ENCODE results near the gene PGBD2.
"Not testable (repeated sequence)": the region's sequence is repeated elsewhere in the genome, so short reads cannot be mapped to it uniquely, and the experiment has no call there.

Gene PGBD2, protein sequence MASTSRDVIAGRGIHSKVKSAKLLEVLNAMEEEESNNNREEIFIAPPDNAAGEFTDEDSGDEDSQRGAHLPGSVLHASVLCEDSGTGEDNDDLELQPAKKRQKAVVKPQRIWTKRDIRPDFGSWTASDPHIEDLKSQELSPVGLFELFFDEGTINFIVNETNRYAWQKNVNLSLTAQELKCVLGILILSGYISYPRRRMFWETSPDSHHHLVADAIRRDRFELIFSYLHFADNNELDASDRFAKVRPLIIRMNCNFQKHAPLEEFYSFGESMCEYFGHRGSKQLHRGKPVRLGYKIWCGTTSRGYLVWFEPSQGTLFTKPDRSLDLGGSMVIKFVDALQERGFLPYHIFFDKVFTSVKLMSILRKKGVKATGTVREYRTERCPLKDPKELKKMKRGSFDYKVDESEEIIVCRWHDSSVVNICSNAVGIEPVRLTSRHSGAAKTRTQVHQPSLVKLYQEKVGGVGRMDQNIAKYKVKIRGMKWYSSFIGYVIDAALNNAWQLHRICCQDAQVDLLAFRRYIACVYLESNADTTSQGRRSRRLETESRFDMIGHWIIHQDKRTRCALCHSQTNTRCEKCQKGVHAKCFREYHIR

DNA sequence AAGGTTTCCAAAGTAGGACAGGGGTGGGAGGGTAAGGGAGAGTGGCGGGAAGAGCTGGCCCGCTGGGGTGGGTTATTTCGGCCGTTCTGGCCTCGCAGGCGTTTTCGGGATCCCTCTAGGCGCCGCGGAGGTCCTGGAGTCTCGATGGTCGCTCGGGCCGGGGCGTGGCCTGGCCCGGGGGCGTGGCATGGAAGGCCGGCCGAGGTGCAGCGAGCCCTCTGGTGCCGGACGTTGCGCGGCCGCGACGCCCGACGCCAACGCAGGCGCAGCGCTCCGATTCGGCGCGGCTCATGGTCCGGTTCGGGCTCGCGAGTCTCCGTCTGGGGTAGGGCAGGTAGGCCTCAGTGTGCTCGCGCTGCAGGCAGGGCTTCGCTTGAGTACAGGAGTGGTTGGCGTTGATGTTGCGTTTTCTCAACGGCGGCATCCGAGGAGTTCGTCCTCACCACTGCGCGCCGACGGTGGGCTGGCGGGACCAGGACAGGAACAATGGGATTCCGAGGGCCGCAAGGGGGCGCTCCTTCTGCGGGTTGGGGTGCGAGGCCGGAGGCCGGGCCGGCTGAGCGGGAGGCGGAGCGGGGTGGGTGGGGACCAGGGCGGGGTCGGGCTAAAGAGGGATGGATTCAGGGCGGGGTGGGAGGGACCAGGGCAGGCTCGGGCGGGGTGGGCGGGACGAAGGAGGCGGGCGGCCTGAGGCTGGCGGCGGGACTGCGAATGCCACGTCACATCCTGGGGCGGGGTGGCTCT is at the start of gene PGBD2:
Gene PGBD2, plus strand, starts transcription at position 227 of the 744 bp plus-strand sequence. CDS start 7,628 bp downstream, outside the sequence.
- peak; percentile 96 for DNase-seq (ENCODE audit: low read depth)

DNA sequence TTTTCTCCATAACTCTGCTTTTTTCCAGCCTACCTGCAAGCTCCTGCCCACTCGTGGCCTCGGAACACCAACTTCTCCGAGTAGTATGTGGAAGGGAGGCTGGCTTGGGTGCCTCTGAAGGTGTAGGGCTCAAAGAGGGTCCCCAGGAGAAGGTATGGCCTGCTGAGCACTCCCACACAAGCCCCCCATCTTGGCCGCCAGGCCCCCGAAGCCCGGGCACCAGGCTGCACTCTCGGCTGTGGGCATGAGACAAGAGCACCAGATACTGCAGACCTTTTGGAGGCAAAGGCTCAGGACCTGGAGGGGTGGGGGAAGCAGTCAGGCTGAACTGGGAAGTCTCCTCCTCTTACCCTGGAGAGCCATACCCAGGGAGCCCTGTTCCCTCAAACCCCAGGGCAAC is 48.8 kb upstream of the PGBD2 start:
- no peak for DNase-seq (ENCODE audit: low read depth)

DNA sequence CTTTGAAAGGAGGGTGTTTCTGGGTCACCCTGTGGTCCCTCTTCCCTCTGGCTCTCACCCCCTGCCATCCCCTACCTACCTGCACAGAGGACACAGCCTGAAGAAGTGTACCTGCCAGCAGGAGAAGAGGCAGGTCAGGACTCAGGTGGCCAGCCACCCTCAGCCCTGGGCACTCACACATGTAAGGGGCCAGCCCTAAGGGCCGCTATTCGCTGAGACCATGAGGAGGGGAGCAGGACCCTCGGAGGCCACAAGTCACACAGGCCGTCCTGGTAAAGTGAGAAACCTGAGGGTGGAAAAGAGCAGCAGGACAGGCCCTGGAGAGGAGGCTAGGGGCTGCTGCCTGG is 48.3 kb upstream of the PGBD2 start:
- DNase-seq (ENCODE audit: low read depth) = no peak

DNA sequence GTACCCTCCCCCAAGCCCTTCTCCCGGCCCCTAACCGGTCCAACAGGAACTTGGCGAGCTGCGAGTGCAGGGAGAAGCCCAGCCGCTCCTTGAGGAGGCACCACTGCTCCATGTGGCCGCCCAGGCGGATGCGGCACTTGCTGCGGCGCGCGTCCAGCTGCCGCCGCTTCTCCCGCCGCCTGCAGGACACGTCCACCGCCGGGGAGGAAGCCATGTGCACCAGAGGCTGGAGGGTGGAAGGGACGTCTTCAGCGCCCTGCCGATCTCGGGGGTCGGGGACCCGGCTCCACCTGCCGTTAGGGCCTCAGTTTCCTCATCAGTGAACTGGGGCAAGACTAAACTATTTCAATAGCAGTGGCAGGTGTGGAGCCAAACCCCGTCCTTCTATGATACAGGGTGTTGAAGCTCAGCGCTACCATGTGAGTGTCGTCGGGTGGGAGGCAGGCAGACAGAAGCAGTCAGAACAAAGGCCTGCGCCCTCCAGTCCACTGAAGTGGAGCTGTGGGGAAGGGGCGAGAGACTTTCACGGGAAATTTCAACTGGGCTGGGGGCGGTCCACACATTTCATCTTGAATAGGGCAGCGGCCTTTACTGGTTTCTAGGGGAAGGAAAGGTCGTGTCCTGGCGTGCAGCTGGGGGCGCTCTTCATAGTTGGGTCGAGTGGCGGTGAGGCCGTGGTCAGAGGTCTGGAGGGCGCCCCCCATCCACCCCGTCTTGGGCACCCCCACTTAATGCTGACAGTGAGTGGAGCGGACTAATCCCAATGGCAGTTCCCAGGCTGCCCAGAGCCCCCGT is 47.7 kb upstream of the PGBD2 start:
- DNase-seq (ENCODE audit: low read depth) = peak; percentile 37

DNA sequence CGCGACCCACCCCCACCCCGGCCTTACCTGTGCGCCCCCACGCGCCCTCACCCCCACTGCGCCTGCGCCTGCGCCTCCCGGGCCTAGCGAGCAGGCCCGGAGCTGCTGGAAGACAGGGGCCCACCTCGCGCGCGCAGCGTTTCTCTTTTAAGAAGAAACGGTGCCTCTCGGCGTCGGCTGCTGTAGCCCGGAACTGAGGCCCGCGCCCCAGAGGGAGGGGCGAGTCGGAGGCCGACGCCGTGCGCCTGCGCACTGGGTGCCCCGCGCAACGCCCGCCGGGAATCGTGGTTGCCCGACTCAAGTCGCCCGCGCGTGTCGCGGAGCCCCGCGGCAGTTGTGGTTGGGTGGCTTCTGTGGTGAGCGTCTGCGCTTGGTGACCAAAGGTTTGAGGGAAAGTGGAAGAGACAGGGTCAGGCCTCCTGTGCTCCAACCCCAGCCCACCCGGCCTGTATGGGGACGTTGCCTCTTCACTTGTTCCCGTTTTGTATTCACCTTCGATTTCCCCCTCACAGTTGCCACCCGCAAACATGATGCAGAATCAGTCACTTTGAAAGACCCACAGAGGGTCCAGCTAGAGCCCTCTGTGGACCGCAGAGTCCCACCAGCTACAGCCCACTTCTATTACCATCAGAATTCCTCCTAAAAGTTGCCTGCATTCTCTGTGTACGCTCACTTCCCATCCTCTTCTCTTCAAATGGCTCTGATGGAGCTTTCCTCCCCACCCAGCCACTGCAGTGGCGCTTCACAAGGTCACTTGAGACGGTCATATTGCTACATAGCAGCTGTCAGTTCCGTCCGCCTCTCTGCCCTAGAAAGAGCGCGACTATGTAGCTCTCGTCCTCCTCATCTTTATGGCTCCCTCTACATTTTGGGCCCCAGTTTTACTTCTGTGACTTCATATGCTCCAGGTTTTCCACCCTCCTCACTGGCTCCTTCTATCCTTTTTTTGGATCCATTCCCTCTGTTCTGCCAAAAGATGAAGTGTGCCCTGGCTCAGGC is 46.8 kb upstream of the PGBD2 start, which contains the start of gene ZNF692:
Gene ZNF692, minus strand, starts transcription at position 195 of the 999 bp plus-strand sequence. CDS start 776 bp downstream, outside the sequence.
- DNase-seq (ENCODE audit: low read depth) = peak; percentile 96

DNA sequence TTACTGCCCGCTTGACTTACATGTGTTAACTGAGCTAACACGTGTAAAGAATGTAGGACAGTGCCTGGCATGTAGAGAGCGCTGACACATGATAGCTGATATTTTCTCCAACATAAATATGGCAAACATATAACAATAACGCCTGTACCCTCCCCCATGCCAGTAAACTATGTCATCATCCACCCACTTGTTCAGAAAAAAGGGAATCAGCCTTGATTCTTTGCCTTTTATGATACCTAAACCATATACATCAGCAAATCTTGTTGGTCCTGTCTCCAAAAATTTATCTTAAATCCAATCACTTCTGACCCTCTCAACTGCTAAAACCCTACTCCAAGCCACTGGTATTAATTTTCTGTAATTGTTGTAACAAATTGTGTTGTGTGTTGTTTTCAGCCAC is 46.0 kb upstream of the PGBD2 start:
- no peak for DNase-seq (ENCODE audit: low read depth)

DNA sequence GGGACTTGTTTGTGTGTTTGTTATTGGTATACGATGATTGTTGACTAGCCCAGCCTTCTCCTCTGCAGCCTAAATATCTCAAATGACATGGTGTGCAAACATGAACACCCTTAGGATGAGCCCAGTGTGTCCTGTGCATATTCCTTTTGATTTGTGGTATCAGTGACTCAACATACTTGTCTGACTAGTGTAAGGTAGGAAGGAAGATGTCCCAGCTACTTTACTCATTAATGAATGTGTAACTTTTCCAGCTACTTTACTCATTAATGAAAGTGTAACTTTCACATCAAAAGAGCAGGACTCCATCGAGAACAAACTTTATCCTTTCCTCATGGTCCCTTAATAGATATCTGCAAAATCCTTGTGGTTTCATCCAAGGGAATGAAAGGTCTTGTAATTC is 44.4 kb upstream of the PGBD2 start:
- no peak for DNase-seq (ENCODE audit: low read depth)

DNA sequence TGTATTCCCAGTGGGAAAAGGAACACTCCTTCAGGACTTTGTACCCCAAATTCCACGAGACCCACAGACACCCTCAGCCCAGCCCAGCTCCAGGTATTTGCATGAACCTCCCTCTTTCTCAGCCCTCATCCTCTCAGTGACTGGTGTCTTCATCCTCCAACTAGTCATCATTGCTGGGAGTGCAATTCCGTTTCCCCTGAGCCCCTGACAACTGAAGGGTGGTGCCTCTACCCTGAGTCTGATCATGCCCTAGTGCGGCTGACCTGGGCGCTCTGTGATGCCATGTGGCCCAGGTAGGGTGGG is 43.4 kb upstream of the PGBD2 start:
- no peak for DNase-seq (ENCODE audit: low read depth)

DNA sequence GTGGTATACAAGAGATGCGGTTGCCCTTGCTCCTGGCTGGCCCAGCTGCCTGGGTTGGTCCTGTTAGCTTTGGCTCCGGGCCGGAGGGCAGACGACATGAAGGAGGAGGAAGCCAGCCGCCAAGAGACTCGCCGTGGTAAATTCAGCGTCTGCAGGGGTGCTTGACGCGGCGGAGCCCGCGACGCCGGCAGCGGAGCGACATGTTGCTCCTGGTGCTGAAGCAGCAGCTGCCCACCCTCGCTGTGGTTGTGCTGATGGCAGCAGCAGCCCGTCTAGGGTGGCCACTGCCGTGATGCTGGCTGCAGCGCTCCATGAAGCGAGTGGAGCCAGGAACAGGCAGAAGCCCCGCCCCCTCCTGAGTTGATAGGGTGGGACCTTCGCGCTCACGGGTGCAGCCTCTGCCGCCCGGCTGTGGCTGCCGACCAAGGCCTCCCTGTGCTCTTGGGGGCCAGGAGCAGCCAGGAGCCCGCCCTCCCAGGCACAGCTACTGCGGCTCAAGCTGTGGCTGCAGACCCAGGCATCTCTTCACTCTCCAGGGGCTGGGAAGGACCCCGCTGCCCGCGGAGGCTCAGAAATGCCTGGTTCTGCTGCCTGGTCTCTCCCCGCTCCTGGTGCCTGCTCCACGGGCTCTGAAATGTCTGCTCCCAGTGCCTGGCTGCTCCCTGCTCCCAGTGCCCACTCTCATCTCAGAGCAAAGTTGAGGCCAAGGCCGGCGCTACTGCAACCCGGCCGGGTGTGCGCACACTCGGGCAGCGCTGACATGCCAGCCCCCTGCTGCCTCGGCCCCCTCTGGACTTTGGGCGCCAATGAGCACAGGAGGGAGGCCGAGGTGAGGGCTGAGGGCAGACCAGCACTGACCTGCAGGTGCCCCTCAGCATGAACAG is 42.8 kb upstream of the PGBD2 start:
- DNase-seq (ENCODE audit: low read depth) = peak; percentile 74

DNA sequence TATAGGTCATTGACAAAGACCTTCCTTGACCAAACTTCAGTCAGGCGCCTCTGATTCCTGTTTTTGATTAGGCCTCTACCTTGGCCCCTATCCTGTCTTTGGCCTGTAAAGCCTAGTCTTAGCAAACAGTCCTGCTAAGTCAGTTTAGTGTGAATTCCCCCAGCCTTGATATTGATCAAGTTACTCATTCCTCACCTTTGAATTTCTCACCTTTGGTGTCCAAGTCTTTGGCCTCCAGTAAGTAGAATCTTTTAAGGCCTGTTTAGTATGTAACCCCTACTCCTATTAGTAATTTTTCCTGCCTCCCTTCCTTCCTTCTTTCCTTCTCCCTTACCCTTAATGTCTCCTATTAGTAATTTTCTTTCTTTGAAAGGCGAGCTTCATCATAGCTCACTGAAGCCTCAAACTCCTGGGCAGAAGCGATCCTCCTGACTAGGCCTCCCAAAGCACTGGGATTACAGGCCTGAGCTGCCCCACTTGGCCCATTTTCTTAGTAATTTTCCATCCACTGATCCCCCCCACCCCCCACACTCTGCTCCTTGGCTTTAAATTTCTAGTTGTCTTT is 34.1 kb upstream of the PGBD2 start:
- no peak for DNase-seq (ENCODE audit: low read depth)

DNA sequence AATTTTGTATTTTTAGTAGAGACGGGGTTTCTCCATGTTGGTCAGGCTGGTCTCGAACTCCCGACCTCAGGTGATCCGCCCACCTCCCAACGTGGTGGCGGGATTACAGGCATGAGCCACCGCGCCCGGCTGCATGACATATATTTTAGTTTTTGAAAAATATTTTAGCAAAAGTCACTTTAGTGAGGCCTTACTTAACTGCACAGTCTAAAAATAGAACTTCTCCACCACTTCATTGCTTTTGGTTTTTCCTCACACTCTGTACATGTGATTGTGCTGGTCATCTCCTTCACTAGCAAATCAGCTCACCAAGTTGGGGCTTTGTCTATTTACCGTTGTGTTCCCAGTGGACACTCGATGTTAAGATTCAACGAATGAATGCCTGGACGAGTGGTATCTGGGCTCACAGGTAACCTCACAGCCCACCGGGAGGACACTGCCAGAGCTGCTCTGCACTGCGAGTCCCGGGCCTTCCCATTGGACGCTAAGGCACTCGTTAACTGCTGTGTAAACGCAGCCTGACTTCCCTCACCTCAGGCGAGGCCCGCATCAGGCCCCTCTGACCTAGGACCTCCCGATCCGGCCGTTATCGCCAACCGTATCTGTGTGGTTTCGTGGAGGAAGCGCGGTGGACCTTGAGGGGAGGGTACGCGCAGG is 33.2 kb upstream of the PGBD2 start:
- peak; percentile 59 for DNase-seq (ENCODE audit: low read depth)

DNA sequence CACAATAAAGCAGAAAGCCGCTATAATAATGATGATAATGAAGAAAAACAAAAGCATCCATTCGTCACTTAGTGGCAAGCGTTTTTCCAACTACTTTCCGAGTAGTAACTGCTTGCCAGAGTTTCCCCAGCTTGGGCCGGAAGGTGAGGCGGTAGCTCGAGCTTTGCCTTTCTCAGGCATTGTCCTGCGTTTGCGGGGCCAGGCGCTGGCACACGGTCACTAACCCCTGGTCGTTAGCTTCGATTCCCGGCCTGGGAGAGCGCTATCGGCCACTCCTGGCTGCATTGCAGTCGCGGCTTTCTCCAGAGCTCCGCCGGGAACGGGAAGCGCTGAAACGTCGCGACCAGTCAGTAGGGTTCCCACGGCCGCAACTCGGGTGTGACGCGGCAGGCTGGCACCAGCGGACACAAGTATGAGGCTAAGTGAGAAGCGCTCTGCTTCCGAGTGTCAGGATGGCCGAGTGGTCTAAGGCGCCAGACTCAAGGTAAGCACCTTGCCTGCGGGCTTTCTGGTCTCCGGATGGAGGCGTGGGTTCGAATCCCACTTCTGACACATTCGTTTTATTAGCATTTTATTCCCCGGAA is 32.5 kb upstream of the PGBD2 start:
- peak; percentile 95 for DNase-seq (ENCODE audit: low read depth)

DNA sequence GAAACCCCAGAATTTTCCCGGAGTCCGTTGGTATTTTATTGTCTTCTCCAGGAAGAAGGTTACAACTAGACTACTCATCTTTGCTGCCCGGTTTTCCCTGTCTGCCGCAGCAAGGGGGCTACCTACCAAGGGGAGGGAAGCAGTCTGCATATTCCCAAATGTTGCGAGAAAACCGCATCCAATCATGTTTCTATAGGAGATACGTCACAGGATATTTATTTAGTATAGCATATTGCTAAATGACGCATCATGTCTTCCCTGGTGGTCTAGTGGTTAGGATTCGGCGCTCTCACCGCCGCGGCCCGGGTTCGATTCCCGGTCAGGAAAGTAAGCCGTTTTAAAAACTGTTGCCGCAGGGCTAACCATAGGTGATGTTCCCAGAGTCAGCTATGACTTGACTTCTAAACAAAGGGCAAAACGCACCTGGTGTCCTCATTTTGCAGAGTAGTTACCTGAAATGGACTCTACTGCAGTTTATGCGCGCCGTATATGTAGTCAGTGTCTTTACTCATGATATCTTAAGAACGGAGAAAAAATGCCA is 32.0 kb upstream of the PGBD2 start:
- peak; percentile 77 for DNase-seq (ENCODE audit: low read depth)

DNA sequence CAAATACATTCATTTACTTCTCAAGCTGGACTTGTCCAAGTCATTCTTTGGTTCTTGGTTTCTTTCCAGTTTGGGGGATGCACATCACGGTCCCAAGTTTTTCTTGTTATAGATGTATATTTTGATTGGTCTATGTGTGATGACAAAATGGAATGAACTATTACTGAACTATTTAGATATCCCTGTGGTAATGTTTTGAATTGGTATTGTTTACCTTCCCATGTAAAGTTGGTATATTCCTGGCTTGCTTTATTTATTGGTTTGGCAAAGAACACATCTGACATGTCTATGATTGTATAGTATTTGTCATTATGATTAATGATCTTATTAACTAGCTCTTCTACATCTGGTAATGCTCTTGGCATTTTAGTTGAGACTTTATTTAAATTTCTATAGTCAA is 24.8 kb upstream of the PGBD2 start:
- DNase-seq (ENCODE audit: low read depth) = no peak

DNA sequence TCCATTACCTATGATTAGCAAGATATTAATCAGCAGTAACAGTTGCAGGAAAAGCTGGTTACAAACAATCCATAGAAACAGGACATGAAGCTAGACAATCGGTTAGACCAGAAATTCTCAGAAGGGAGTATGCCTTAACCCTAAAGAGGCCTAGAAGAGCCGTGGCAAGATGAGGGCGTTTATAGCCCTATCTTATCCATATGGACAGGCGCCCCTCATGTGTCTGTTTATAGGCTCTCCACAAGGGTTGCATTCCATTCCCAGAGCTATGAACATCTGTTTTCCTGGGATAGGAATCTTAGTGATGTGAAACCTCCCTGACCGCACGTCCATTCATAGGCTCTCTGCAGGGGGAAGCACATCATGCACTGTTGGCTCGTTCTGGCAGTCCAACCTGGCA is 23.6 kb upstream of the PGBD2 start:
- DNase-seq (ENCODE audit: low read depth) = not testable (repeated sequence)

DNA sequence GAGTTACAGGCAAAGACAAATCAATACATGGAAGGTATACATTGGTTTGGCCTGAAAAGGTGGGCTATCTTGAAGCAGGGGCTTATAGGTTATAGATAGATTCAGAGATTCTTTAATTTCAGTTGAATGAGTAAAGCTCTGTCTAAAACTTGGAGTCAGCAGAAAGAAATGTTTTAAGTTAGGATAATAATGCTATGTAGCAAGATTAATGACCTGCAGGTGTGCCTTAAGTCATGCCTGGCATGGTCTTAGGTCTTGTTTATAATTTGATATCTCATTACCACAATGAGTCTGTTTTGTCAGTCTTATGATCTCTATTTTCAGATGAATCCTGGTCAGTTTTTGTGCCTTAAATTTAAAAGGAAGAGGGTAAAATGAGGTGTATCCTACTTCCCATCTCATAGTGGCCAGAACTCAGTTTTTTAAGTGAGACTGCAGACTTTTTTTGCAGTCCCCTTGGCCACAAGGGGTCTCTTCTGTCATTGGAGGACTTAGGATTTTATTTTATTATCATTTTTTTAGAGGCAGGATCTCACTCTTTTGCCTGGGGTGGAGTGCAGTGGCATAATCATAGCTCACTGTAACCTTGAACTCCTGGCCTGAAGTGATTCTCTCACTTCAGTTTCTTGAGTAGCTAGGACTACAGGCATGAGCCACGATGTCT is 21.3 kb upstream of the PGBD2 start:
- no peak for DNase-seq (ENCODE audit: low read depth)

DNA sequence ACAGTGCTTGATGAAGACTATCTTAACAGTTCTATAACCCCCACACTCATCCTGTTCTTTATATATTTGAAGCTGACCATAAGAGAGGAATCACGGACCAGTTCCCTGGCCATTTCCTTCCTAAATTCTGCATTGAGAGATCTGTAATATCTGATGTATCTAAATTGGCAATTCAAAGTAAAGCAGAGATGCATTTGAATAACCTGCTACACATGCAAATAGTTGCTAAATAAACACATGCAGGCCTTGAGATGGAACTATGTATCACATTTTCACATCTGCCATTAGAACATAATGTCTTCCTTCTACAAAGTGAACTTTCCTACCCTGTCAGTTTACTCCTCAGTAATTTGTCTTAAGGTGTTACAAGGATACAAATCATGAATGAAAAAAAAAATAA is 20.4 kb upstream of the PGBD2 start:
- DNase-seq (ENCODE audit: low read depth) = no peak

Measured in activated T-cell treated with anti-CD3 and anti-CD28 coated beads for 48 hours (primary cell).